Measurements from ENCODE around the gene TMEM131. TPM values are rescaled to one million over a fixed set of nuclear protein-coding genes. Genes with fewer than 3 reads are reported as not detected.
A peak's percentile ranks its signal among the peaks of the same experiment; 100 is the strongest.

The TMEM131 gene
- total RNA-seq, 1 experiment from 2014 or later: 29.6 TPM

DNA sequence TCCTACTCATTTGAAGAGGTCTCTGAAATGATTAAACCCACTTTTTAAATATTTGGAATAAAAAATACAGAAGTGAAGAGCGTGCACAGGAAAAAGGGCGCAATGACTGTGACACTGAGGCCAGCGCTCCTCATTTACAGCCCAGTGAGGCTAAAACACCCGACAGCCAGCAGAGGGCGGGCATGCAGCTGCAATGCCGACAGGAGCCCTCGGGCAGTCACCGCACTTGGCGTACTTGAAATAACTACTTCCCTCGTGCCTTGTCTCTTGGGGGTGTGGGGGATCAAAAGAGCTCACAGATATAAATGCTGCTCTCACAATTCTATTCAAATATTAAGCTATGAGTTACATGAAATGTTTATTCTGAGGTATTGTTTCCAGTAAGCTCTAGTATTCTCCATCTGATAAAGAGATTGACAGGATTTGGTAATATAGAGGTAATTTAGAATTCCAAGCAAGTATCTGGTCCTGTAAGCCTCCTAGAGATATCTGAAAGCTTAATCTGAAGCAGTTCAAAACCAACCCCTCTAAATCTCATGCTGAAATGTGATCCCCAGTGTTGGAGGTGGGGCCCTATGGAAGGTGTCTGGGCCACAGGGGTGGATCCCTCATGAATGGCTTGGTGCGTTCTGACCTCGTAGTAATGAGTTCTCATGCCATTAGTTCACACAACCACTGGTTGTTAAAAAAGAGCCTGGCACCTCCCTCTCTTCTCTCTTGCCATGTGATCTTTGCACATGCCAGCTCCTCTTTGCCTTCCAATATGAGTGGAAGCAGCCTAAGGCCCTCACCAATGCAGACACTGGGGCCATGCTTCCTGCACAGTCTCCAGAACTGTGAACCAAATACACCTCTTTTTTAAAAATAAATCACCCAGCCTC, 188.8 kb downstream of the TMEM131 start:
- H3K27ac ChIP-seq: no peak overlapping the region
- no peaks in the 10 kb centered on the region for H3K9me3 ChIP-seq (ENCODE audit: insufficient read depth, low read depth)
- no TSS peak for BruUV-seq (replicated peaks)
- H3K36me3 ChIP-seq (ENCODE audit: low read depth): peaks cover 39% of the 10 kb centered on the region; the same call in 1 of the 2 replicates
- H3K27me3 ChIP-seq (ENCODE audit: insufficient read depth, low read depth): no peaks in the 10 kb centered on the region
- no peaks in the 10 kb centered on the region for H3K9me2 ChIP-seq (ENCODE audit: insufficient read depth)
- H3F3A ChIP-seq (ENCODE audit: insufficient read depth, low read depth): no peaks in the 10 kb centered on the region
- H4K20me1 ChIP-seq (ENCODE audit: insufficient read depth): no peaks in the 10 kb centered on the region
- H3K79me2 ChIP-seq (ENCODE audit: low read depth): no peaks in the 10 kb centered on the region
- no peaks in the 10 kb centered on the region for H3K4me1 ChIP-seq (replicated peaks; ENCODE audit: insufficient read depth)
- TF ChIP-seq EZH2 (IDR thresholded peaks at IDR 0.05; ENCODE audit: low read depth): no peak
- TF ChIP-seq, protein P1, sequence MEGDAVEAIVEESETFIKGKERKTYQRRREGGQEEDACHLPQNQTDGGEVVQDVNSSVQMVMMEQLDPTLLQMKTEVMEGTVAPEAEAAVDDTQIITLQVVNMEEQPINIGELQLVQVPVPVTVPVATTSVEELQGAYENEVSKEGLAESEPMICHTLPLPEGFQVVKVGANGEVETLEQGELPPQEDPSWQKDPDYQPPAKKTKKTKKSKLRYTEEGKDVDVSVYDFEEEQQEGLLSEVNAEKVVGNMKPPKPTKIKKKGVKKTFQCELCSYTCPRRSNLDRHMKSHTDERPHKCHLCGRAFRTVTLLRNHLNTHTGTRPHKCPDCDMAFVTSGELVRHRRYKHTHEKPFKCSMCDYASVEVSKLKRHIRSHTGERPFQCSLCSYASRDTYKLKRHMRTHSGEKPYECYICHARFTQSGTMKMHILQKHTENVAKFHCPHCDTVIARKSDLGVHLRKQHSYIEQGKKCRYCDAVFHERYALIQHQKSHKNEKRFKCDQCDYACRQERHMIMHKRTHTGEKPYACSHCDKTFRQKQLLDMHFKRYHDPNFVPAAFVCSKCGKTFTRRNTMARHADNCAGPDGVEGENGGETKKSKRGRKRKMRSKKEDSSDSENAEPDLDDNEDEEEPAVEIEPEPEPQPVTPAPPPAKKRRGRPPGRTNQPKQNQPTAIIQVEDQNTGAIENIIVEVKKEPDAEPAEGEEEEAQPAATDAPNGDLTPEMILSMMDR (conservative IDR thresholded peaks at IDR 0.05): peak; percentile 95
- DNase-seq: peak in 1 of 2 experiments; percentile 65
- intact Hi-C loops (cut with micrococcal nuclease; ENCODE audit: unreplicated experiment): loop anchor here (1.0 to 5.0 kb wide), 6 partner anchors 189 to 578 kb away; partner anchors contain the start of gene VWA3B
- ChIA-PET POLR2A (ENCODE audit: unreplicated experiment) (no interaction called here), CTCF (interaction anchor here (0.7 to 1.1 kb wide), 3 partner anchors 381 to 578 kb away, joined by 3 to 5 read pairs (median 4); no protein-coding TSS in a partner anchor)
- no peak overlapping the region for H3K4me2 ChIP-seq
- H3K4me3 ChIP-seq: no peak overlapping the region
- H2AFZ ChIP-seq: no peak overlapping the region

DNA sequence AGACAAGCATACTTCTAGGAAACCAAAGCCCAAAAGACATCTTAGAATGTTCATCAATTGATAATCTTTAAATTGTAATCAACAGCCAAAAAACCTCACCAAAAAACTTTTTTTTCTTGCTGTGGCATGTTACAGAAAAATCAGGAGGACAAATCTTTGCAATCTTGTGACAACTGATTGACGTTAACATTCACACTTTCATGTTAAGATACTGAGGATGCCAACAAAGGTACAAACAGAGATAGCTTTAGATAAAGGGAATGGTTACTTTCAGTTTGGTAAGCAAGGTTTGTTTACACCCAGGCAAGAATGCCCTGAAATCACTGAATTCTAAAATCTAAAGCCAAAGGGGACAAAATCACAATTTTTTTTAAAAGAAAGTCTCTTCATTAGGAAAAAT, 190.0 kb downstream of the TMEM131 start:
- CTCF ChIA-PET: interaction anchor here (0.6 kb wide), 1 partner anchor 440 kb away, joined by 3 read pairs; no protein-coding TSS in a partner anchor
- H3K27ac ChIP-seq: no peak overlapping the region
- no peaks in the 10 kb centered on the region for H3K79me2 ChIP-seq (ENCODE audit: low read depth)
- no peaks in the 10 kb centered on the region for H3K9me2 ChIP-seq (ENCODE audit: insufficient read depth)
- no peaks in the 10 kb centered on the region for H4K20me1 ChIP-seq (ENCODE audit: insufficient read depth)
- BruUV-seq (replicated peaks): no TSS peak
- POLR2A ChIA-PET (ENCODE audit: unreplicated experiment): no interaction called here
- intact Hi-C loops (cut with micrococcal nuclease; ENCODE audit: unreplicated experiment): loop anchor here (1.0 to 5.0 kb wide), 6 partner anchors 191 to 580 kb away; partner anchors contain the start of gene VWA3B
- no peak overlapping the region for H3K4me2 ChIP-seq
- peaks cover 42% of the 10 kb centered on the region; the same call in 1 of the 2 replicates for H3K36me3 ChIP-seq (ENCODE audit: low read depth)
- no peak for DNase-seq
- no peaks in the 10 kb centered on the region for H3F3A ChIP-seq (ENCODE audit: insufficient read depth, low read depth)
- H2AFZ ChIP-seq: no peak overlapping the region
- H3K9me3 ChIP-seq (ENCODE audit: insufficient read depth, low read depth): no peaks in the 10 kb centered on the region
- H3K27me3 ChIP-seq (ENCODE audit: insufficient read depth, low read depth): no peaks in the 10 kb centered on the region
- H3K4me1 ChIP-seq (replicated peaks; ENCODE audit: insufficient read depth): no peaks in the 10 kb centered on the region
- no peak overlapping the region for H3K4me3 ChIP-seq
- TF ChIP-seq EZH2 (IDR thresholded peaks at IDR 0.05; ENCODE audit: low read depth): no peak
- TF ChIP-seq, protein P1 (conservative IDR thresholded peaks at IDR 0.05): no peak

DNA sequence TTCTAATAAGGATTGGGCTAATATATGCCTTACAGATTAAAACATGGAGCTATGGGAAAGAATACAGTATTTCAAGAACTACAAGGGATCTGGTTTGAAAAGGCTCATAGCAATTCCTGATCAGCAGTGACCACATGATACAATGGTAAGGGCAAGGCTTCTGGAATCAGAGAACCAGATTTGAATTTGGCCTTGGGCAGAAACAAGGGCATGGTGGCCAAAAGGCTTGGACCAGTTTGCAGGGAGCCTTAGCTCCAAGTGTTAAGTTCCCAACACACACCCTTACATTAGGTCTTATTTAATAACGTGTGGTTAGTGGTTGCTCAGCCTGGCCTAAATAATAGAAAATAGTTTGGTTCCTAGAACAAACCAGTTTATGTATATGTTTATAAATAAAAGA, 194.7 kb downstream of the TMEM131 start:
- H3K27ac ChIP-seq: no peak overlapping the region
- no peak for TF ChIP-seq EZH2 (IDR thresholded peaks at IDR 0.05; ENCODE audit: low read depth)
- TF ChIP-seq, protein P1 (conservative IDR thresholded peaks at IDR 0.05): no peak
- ChIA-PET CTCF (interaction anchor here (0.6 kb wide), 1 partner anchor 15 kb away, joined by 4 read pairs; no protein-coding TSS in a partner anchor), POLR2A (ENCODE audit: unreplicated experiment) (interaction anchor here (0.5 to 0.7 kb wide), 2 partner anchors 163 to 583 kb away, joined by 3 to 4 read pairs; no protein-coding TSS in a partner anchor)
- no peak overlapping the region for H3K4me3 ChIP-seq
- no TSS peak for BruUV-seq (replicated peaks)
- no peak overlapping the region for H3K4me2 ChIP-seq
- H3K9me2 ChIP-seq (ENCODE audit: insufficient read depth): no peaks in the 10 kb centered on the region
- DNase-seq: no peak
- peaks cover 38% of the 10 kb centered on the region; the same call in 1 of the 2 replicates for H3K36me3 ChIP-seq (ENCODE audit: low read depth)
- H3K79me2 ChIP-seq (ENCODE audit: low read depth): no peaks in the 10 kb centered on the region
- no peaks in the 10 kb centered on the region for H3K27me3 ChIP-seq (ENCODE audit: insufficient read depth, low read depth)
- H3K4me1 ChIP-seq (replicated peaks; ENCODE audit: insufficient read depth): no peaks in the 10 kb centered on the region
- intact Hi-C loops (cut with micrococcal nuclease; ENCODE audit: unreplicated experiment): no loop called here
- no peak overlapping the region for H2AFZ ChIP-seq
- H3K9me3 ChIP-seq (ENCODE audit: insufficient read depth, low read depth): no peaks in the 10 kb centered on the region
- H3F3A ChIP-seq (ENCODE audit: insufficient read depth, low read depth): no peaks in the 10 kb centered on the region
- no peaks in the 10 kb centered on the region for H4K20me1 ChIP-seq (ENCODE audit: insufficient read depth)

Measured in PC-9 (cell line).